HepG2 (cell line): ENCODE measurements around the gene PLK3. TPM values are rescaled to one million over a fixed set of nuclear protein-coding genes. Genes with fewer than 3 reads are reported as not detected.

Experiments used
- CEBPB ChIP-seq: IDR thresholded peaks from 2 replicates; pipeline ENCODE4 v1.6.1; 2011; ENCODE audit warnings: low read depth, low read length, improper control_type of control experiment, borderline replicate concordance
- ELF3 ChIP-seq: IDR thresholded peaks from 2 replicates; pipeline ENCODE4 v1.6.1; 2016; ENCODE audit warnings: missing genetic modification reagents, missing compliant biosample characterization
- HBP1 ChIP-seq: IDR thresholded peaks from 2 replicates; pipeline ENCODE4 v1.6.1; 2016; ENCODE audit warnings: low read depth, control low read depth
- MBNL3 ChIP-seq: fragments of 250-450 bp; sonication (Bioruptor Pico); conservative IDR thresholded peaks from 2 replicates; pipeline ENCODE4 v1.8.0; 2022; ENCODE audit warnings: mild to moderate bottlenecking, inconsistent platforms
- NFE2L2 ChIP-seq: fragments of 150-350 bp; IDR thresholded peaks from 2 replicates; pipeline ENCODE4 v1.6.1; 2014; ENCODE audit warnings: low read length
- NFKB2 ChIP-seq: sonication (generic); formaldehyde crosslinking; IDR thresholded peaks from 2 replicates; pipeline ENCODE4 v1.4.0; 2020; ENCODE audit warnings: missing genetic modification reagents, borderline replicate concordance
- NR2F6 ChIP-seq, 2 experiments: IDR thresholded peaks; 2 replicates each; pipeline ENCODE4 v1.6.1; 2016; ENCODE audit warnings: antibody characterized with exemption in 1 of 2, mild to moderate bottlenecking in 1 of 2
- SIX1 ChIP-seq: sonication (generic); formaldehyde crosslinking; IDR thresholded peaks from 2 replicates; pipeline ENCODE4 v1.4.0; 2020; ENCODE audit warnings: missing genetic modification reagents, borderline replicate concordance
- SNRNP70 ChIP-seq: fragments of 200-400 bp; formaldehyde crosslinking; IDR thresholded peaks from 2 replicates; pipeline ENCODE4 v1.6.1; 2017; ENCODE audit warnings: mild to moderate bottlenecking, low read depth, low read length, moderate library complexity
- SOX13 ChIP-seq, 3 experiments: fragments of 450-650 bp in 1 of 3; sonication (generic) in 1 of 3; formaldehyde crosslinking in 1 of 3; IDR thresholded peaks in 2 of 3; conservative IDR thresholded peaks in 1 of 3; 2 replicates each; pipeline versions ENCODE4 v1.5.0 to v1.6.1; 2016 to 2020; ENCODE audit warnings: antibody characterized with exemption in 1 of 3, mild to moderate bottlenecking in 1 of 3, missing compliant biosample characterization in 1 of 3, missing genetic modification reagents in 1 of 3, moderate library complexity in 1 of 3
- TARDBP ChIP-seq: sonication (generic); formaldehyde crosslinking; IDR thresholded peaks from 2 replicates; pipeline ENCODE4 v1.8.0; 2022; ENCODE audit warnings: mild to moderate bottlenecking, missing genetic modification reagents
- THYN1 ChIP-seq: sonication (generic); formaldehyde crosslinking; IDR thresholded peaks from 2 replicates; pipeline ENCODE4 v1.8.1; 2023; ENCODE audit warnings: low read depth, mild to moderate bottlenecking, moderate library complexity, missing genetic modification reagents, borderline replicate concordance
- ZBTB1 ChIP-seq: sonication (generic); formaldehyde crosslinking; IDR thresholded peaks from 2 replicates; pipeline ENCODE4 v1.4.0; 2020; ENCODE audit warnings: missing genetic modification reagents, borderline replicate concordance
- ZBTB39 ChIP-seq: sonication (generic); formaldehyde crosslinking; IDR thresholded peaks from 2 replicates; pipeline ENCODE4 v1.5.0; 2020; ENCODE audit warnings: missing genetic modification reagents
- ZNF136 ChIP-seq: sonication (generic); formaldehyde crosslinking; IDR thresholded peaks from 2 replicates; pipeline ENCODE4 v1.8.1; 2022; ENCODE audit warnings: low read depth, mild to moderate bottlenecking, moderate library complexity, missing genetic modification reagents
- ZNF24 ChIP-seq: fragments of 450-650 bp; IDR thresholded peaks from 2 replicates; pipeline ENCODE4 v1.6.1; 2017; ENCODE audit warnings: antibody characterized with exemption, mild to moderate bottlenecking
- ZNF253 ChIP-seq: sonication (generic); formaldehyde crosslinking; IDR thresholded peaks from 2 replicates; pipeline ENCODE4 v1.8.0; 2022; ENCODE audit warnings: mild to moderate bottlenecking, missing genetic modification reagents, borderline replicate concordance
- ZNF547 ChIP-seq: sonication (generic); formaldehyde crosslinking; IDR thresholded peaks from 2 replicates; pipeline ENCODE4 v1.5.1; 2020; ENCODE audit warnings: mild to moderate bottlenecking, missing genetic modification reagents
- polyA plus RNA-seq, 8 experiments: library from polyadenylated mRNA; depleted of rRNA in 3 of 8; stranded (reverse) in 7 of 8; unstranded in 1 of 8; fragments of >200 nt; fragmentation: Illumina TruSeq in 4 of 8; extraction: Trizol in 4 of 8; gene quantifications; 2 replicates each; pipeline versions ENCODE4 v1.2.1 to v1.2.3, GENCODE V29; 2011 to 2016; ENCODE audit warnings: low read depth in 4 of 8, missing spikeins in 1 of 8, mixed read lengths in 1 of 8; ENCODE audit not compliant: insufficient read depth in 1 of 8
- total RNA-seq, 5 experiments: library from RNA; depleted of rRNA; stranded (reverse); fragments of >200 nt; fragmentation: Illumina TruSeq; extraction: Trizol; gene quantifications; 2 replicates each; pipeline ENCODE4 v1.2.3, GENCODE V29; 2016; ENCODE audit warnings: low read depth in 1 of 5
- TF ChIP-seq, protein P1 (sequence below): sonication (generic); formaldehyde crosslinking; conservative IDR thresholded peaks from 2 replicates; pipeline ENCODE4 v1.8.0; 2022; ENCODE audit warnings: mild to moderate bottlenecking, moderate library complexity, missing genetic modification reagents
- TF ChIP-seq, protein P2 (sequence below): sonication (generic); formaldehyde crosslinking; IDR thresholded peaks from 2 replicates; pipeline ENCODE4 v1.5.0; 2020; ENCODE audit warnings: missing genetic modification reagents

PLK3 gene
- total and polyA plus RNA-seq, 2 of the 13 experiments (the other 11 are each of a cell fraction or from before 2014, with no cell fraction given): 9.8 to 16.9 TPM

DNA sequence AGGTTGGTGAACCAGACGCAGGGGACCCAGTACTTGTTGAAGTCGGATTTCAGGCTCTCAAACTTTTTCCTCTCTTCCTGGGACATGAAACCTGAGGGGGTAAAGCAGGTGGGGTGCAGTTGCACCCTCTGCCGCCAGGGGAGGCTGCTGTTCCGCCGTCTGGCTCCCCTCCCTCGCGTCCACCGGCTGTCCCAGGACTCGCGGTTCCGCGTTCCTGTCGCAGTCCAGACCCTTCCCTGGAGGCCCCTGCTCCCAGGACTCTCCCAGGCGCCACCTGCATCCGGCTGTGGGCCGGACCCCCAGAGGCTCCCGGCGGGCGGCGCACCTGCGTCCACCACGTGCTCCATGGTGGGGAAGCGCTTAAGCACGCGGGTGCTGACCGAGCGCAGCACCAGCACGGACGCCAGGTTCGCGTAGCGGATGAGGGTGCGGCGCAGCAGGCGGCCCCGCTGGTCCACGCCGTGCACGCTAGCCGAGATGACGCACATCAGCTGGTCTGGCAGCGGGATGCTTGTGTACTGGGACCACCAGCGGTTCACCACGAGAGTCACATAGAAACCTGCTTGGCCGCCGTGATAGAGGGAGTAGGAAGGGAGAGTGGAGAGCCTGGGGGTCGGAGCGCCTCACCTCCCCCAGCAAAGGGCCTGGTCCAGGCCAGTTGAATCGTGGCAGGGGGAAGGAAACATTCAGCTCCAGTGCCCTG is 13.9 kb upstream of the PLK3 start (continued):
- no peak for TF ChIP-seq NFE2L2
- TF ChIP-seq ZBTB1: no peak
- TF ChIP-seq ZNF24: no peak
- no peak for TF ChIP-seq NR2F6 (IDR thresholded peaks at IDR 0.05)
- peak; percentile 31; the same call in 1 of the 2 replicates for TF ChIP-seq NR2F6 (CRISPR knock-in tag; IDR thresholded peaks at IDR 0.05)
- no peak for TF ChIP-seq TARDBP (CRISPR knock-in tag)
- no peak for TF ChIP-seq SNRNP70
- TF ChIP-seq ZNF136 (CRISPR knock-in tag): no peak
- TF ChIP-seq SOX13 (IDR thresholded peaks at IDR 0.05): no peak
- 0 out of 4 replicates have a peak, but pooled peaks of 1 of the 2 experiments have one; percentile 16 for TF ChIP-seq SOX13 (CRISPR knock-in tag; conservative IDR thresholded peaks at IDR 0.05 in 1 of 2, IDR thresholded peaks at IDR 0.05 in 1 of 2)
- TF ChIP-seq, protein P1, sequence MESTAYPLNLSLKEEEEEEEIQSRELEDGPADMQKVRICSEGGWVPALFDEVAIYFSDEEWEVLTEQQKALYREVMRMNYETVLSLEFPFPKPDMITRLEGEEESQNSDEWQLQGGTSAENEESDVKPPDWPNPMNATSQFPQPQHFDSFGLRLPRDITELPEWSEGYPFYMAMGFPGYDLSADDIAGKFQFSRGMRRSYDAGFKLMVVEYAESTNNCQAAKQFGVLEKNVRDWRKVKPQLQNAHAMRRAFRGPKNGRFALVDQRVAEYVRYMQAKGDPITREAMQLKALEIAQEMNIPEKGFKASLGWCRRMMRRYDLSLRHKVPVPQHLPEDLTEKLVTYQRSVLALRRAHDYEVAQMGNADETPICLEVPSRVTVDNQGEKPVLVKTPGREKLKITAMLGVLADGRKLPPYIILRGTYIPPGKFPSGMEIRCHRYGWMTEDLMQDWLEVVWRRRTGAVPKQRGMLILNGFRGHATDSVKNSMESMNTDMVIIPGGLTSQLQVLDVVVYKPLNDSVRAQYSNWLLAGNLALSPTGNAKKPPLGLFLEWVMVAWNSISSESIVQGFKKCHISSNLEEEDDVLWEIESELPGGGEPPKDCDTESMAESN: no peak
- TF ChIP-seq HBP1 (CRISPR knock-in tag): no peak
- no peak; the same call in 1 of the 2 replicates for TF ChIP-seq NFKB2 (CRISPR knock-in tag)
- TF ChIP-seq MBNL3: no peak
- no peak for TF ChIP-seq CEBPB
- TF ChIP-seq ZBTB39 (CRISPR knock-in tag): no peak; the same call in 1 of the 2 replicates
- TF ChIP-seq ELF3 (CRISPR knock-in tag): peak; percentile 77; the same call in 1 of the 2 replicates
- TF ChIP-seq ZNF253 (CRISPR knock-in tag): no peak
- no peak for TF ChIP-seq SIX1 (CRISPR knock-in tag)
- no peak for TF ChIP-seq THYN1 (CRISPR knock-in tag)
- TF ChIP-seq, protein P2, sequence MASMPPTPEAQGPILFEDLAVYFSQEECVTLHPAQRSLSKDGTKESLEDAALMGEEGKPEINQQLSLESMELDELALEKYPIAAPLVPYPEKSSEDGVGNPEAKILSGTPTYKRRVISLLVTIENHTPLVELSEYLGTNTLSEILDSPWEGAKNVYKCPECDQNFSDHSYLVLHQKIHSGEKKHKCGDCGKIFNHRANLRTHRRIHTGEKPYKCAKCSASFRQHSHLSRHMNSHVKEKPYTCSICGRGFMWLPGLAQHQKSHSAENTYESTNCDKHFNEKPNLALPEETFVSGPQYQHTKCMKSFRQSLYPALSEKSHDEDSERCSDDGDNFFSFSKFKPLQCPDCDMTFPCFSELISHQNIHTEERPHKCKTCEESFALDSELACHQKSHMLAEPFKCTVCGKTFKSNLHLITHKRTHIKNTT (CRISPR knock-in tag): no peak
- 0 out of 2 replicates have a peak, but pooled peaks have one; percentile 40 for TF ChIP-seq ZNF547 (CRISPR knock-in tag)
